H1 (cell line): ENCODE results near the gene NIN. TPM values are rescaled to one million over a fixed set of nuclear protein-coding genes. Genes with fewer than 3 reads are reported as not detected.

Source experiments
- BRCA1 ChIP-seq: IDR thresholded peaks from 2 replicates; pipeline ENCODE4 v1.6.1; 2012; ENCODE audit warnings: low read depth, low read length, improper control_type of control experiment
- POU5F1 ChIP-seq: IDR thresholded peaks from 2 replicates; pipeline ENCODE4 v1.6.1; 2011; ENCODE audit warnings: low read depth, mild to moderate bottlenecking, low read length, moderate library complexity
- SIN3A ChIP-seq, 2 experiments: IDR thresholded peaks in 1 of 2; conservative IDR thresholded peaks in 1 of 2; 2 replicates each; pipeline ENCODE4 v1.6.1; 2011 to 2012; ENCODE audit warnings: low read length in 2 of 2, improper control_type of control experiment in 1 of 2, low read depth in 1 of 2, mild to moderate bottlenecking in 1 of 2
- polyA plus RNA-seq, 7 experiments: library from polyadenylated mRNA; depleted of rRNA in 3 of 7; stranded (reverse) in 5 of 7; unstranded in 2 of 7; fragments of >200 nt in 5 of 7; fragments of 200-250 nt in 2 of 7; gene quantifications; 1 replicate in 5 of 7; 2 replicates in 1 of 7; 4 replicates in 1 of 7; pipeline versions ENCODE4 v1.2.1 to v1.2.3, GENCODE V29; 2011 to 2013; ENCODE audit warnings: missing spikeins in 2 of 7, mixed read lengths in 2 of 7
- total RNA-seq: library from RNA; stranded (reverse); fragmentation: NEBNext Ultra II Directional; extraction: Animal tissue kit (Norgen Biotek cat#: 25700); gene quantifications from 2 replicates; pipeline ENCODE4 v1.2.1, GENCODE V29; 2021
- TF ChIP-seq, protein P1 (sequence below): fragments of 300-600 bp; sonication (generic); IDR thresholded peaks from 2 replicates; pipeline ENCODE4 v1.7.1; 2012; ENCODE audit warnings: low read length, moderate library complexity, mild to moderate bottlenecking, inconsistent platforms; ENCODE audit not compliant: insufficient replicate concordance

The NIN gene
- total and polyA plus RNA-seq, 2 of the 8 experiments (the other 6 are each of a cell fraction or from before 2014, with no cell fraction given): 3.2 to 21.3 TPM

GRCh38 chr14:50676814-50677516, 154.0 kb downstream of the NIN start (continued):
- TF ChIP-seq, protein P1, sequence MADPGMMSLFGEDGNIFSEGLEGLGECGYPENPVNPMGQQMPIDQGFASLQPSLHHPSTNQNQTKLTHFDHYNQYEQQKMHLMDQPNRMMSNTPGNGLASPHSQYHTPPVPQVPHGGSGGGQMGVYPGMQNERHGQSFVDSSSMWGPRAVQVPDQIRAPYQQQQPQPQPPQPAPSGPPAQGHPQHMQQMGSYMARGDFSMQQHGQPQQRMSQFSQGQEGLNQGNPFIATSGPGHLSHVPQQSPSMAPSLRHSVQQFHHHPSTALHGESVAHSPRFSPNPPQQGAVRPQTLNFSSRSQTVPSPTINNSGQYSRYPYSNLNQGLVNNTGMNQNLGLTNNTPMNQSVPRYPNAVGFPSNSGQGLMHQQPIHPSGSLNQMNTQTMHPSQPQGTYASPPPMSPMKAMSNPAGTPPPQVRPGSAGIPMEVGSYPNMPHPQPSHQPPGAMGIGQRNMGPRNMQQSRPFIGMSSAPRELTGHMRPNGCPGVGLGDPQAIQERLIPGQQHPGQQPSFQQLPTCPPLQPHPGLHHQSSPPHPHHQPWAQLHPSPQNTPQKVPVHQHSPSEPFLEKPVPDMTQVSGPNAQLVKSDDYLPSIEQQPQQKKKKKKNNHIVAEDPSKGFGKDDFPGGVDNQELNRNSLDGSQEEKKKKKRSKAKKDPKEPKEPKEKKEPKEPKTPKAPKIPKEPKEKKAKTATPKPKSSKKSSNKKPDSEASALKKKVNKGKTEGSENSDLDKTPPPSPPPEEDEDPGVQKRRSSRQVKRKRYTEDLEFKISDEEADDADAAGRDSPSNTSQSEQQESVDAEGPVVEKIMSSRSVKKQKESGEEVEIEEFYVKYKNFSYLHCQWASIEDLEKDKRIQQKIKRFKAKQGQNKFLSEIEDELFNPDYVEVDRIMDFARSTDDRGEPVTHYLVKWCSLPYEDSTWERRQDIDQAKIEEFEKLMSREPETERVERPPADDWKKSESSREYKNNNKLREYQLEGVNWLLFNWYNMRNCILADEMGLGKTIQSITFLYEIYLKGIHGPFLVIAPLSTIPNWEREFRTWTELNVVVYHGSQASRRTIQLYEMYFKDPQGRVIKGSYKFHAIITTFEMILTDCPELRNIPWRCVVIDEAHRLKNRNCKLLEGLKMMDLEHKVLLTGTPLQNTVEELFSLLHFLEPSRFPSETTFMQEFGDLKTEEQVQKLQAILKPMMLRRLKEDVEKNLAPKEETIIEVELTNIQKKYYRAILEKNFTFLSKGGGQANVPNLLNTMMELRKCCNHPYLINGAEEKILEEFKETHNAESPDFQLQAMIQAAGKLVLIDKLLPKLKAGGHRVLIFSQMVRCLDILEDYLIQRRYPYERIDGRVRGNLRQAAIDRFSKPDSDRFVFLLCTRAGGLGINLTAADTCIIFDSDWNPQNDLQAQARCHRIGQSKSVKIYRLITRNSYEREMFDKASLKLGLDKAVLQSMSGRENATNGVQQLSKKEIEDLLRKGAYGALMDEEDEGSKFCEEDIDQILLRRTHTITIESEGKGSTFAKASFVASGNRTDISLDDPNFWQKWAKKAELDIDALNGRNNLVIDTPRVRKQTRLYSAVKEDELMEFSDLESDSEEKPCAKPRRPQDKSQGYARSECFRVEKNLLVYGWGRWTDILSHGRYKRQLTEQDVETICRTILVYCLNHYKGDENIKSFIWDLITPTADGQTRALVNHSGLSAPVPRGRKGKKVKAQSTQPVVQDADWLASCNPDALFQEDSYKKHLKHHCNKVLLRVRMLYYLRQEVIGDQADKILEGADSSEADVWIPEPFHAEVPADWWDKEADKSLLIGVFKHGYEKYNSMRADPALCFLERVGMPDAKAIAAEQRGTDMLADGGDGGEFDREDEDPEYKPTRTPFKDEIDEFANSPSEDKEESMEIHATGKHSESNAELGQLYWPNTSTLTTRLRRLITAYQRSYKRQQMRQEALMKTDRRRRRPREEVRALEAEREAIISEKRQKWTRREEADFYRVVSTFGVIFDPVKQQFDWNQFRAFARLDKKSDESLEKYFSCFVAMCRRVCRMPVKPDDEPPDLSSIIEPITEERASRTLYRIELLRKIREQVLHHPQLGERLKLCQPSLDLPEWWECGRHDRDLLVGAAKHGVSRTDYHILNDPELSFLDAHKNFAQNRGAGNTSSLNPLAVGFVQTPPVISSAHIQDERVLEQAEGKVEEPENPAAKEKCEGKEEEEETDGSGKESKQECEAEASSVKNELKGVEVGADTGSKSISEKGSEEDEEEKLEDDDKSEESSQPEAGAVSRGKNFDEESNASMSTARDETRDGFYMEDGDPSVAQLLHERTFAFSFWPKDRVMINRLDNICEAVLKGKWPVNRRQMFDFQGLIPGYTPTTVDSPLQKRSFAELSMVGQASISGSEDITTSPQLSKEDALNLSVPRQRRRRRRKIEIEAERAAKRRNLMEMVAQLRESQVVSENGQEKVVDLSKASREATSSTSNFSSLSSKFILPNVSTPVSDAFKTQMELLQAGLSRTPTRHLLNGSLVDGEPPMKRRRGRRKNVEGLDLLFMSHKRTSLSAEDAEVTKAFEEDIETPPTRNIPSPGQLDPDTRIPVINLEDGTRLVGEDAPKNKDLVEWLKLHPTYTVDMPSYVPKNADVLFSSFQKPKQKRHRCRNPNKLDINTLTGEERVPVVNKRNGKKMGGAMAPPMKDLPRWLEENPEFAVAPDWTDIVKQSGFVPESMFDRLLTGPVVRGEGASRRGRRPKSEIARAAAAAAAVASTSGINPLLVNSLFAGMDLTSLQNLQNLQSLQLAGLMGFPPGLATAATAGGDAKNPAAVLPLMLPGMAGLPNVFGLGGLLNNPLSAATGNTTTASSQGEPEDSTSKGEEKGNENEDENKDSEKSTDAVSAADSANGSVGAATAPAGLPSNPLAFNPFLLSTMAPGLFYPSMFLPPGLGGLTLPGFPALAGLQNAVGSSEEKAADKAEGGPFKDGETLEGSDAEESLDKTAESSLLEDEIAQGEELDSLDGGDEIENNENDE: no peak
- TF ChIP-seq BRCA1 (no peak), POU5F1 (no peak), SIN3A (conservative IDR thresholded peaks at IDR 0.05 in 1 of 2, IDR thresholded peaks at IDR 0.05 in 1 of 2; ENCODE audit: low read depth in 1 of 2, low read length in 2 of 2) (no peak)
